ENCODE results near the gene SOX4.

SOX4 gene

DNA sequence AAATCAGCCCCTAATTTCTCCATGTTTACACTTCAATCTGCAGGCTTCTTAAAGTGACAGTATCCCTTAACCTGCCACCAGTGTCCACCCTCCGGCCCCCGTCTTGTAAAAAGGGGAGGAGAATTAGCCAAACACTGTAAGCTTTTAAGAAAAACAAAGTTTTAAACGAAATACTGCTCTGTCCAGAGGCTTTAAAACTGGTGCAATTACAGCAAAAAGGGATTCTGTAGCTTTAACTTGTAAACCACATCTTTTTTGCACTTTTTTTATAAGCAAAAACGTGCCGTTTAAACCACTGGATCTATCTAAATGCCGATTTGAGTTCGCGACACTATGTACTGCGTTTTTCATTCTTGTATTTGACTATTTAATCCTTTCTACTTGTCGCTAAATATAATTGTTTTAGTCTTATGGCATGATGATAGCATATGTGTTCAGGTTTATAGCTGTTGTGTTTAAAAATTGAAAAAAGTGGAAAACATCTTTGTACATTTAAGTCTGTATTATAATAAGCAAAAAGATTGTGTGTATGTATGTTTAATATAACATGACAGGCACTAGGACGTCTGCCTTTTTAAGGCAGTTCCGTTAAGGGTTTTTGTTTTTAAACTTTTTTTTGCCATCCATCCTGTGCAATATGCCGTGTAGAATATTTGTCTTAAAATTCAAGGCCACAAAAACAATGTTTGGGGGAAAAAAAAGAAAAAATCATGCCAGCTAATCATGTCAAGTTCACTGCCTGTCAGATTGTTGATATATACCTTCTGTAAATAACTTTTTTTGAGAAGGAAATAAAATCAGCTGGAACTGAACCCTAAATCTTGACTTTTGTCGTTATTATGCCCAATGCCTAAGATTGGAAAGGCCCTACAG lies 4.5 kb downstream of the SOX4 start:
- Mint-ChIP-seq H3K4me1 (peaks cover 16% of the 10 kb centered on the region), H3K27ac (no peak overlapping the region), H3K36me3 (peaks cover 2% of the 10 kb centered on the region), H3K27me3 (no peaks in the 10 kb centered on the region), H3K4me3 (no peak overlapping the region), H3K9me3 (no peaks in the 10 kb centered on the region)
- DNase-seq (ENCODE audit: low spot score in 2 of 2) (no peak), ATAC-seq (ENCODE audit: low read depth) (no peak)

DNA sequence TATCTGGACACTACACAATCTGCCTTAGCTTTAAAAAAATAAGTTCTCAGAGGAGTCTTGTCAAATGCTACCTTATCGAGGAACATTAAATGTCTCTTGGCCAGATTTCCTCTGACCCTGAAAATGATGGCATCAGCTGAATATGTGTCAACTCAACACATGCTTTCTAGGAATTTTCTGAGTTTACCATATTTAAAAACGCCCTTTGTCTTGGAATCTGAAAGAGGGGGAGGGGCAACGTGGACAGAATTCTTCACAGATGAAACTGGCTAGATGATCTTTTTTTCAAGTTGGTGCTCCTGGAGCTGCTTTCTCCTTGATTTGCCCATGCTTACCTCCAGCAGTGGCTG lies 5.1 kb downstream of the SOX4 start:
- Mint-ChIP-seq H3K9me3 (no peaks in the 10 kb centered on the region), H3K4me1 (peaks cover 16% of the 10 kb centered on the region), H3K27me3 (no peaks in the 10 kb centered on the region), H3K36me3 (peaks cover 2% of the 10 kb centered on the region), H3K4me3 (no peak overlapping the region), H3K27ac (no peak overlapping the region)
- DNase-seq (ENCODE audit: low spot score in 2 of 2), result no peak
- ATAC-seq (ENCODE audit: low read depth), result no peak

DNA sequence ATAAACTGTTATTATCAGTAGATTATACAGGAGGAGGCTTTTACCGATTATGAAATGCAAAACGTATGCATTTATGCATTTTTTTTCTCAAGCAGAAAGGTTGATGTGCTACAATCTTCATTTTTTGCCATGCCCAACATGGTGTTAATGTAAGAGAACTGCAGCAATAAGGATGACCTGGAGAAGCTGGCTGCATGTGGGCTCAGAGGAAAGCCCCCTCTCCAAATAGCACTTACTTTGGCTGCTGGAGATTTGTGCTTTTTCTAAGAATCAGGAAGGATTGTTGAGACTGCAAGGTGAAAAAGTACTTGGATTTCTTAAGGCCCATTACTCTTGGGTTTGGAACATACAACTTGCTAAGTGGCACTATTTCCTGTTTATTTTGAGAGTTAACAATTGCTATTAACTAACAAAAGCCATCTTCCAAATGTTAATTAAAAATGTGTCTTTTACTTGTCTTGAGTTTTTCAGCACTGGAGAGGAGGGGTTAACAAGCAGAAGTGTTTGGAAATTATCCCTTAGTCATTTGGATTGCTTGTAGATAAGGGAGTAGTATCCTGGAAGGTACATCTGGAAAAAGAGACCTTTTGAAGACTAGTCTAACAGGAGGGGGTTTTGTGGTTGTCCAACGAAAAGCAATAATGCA lies 5.6 kb downstream of the SOX4 start:
- ATAC-seq (ENCODE audit: low read depth), result no peak
- no peak overlapping the region for H3K27ac Mint-ChIP-seq

DNA sequence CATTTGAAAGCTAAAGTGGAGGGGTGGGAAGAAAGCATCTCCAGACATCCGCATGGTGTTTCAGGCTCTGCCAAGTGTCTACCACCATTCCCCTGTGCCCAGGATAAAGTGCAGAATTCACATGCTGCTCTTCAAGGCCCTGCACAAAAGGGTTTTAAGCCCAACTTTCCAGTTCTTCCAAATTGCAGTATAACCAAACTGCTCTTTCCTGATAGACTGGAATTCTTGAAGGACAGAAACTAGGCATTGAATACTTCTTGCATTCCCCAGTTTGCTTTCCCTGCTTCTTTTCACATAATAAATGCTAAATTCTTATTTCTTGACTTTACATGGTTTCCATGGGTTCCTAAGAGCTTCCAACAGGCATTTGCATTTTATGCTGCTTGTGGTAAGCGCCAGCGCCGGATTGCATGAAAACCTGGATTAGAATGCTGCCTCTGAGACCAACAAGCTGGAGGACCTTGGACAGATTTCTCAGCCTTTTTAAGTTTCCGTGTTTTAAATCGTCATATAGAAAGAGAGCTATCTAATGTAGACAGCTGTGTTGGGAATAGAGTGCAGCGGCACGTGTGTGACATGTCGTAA lies 7.9 kb downstream of the SOX4 start:
- Mint-ChIP-seq H3K4me3 (no peak overlapping the region), H3K4me1 (peaks cover 4% of the 10 kb centered on the region), H3K27me3 (no peaks in the 10 kb centered on the region), H3K36me3 (no peaks in the 10 kb centered on the region), H3K27ac (no peak overlapping the region), H3K9me3 (no peaks in the 10 kb centered on the region)
- ATAC-seq (ENCODE audit: low read depth) (no peak), DNase-seq (ENCODE audit: low spot score in 2 of 2) (no peak)

More for the DNA sequence above, 5.6 kb downstream of the SOX4 start:
- Mint-ChIP-seq H3K9me3 (no peaks in the 10 kb centered on the region), H3K4me3 (no peak overlapping the region), H3K36me3 (peaks cover 2% of the 10 kb centered on the region), H3K4me1 (peaks cover 16% of the 10 kb centered on the region), H3K27me3 (no peaks in the 10 kb centered on the region)
- no peak for DNase-seq (ENCODE audit: low spot score in 2 of 2)

DNA sequence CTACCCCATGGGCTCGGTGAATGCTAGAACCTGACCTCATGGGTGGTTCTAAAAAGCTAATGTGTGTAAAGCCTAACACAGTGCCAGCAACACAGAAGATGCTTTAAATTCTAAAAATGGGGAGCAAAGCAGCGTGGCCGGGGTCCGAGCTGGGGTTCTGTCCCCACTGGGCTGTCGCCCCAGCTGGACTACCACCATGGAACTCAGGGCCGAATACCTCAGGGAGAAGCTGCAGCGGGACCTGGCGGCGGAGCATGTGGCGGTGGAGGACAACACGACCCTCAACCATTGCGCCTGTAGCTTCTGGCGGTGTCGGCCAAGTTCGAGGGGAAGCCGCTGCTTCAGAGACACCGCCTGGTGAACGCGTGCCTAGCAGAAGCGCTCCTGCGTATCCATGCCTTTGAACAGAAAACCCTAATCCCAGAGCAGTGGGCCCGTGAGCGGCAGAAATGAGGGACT lies 8.4 kb downstream of the SOX4 start:
- no peaks in the 10 kb centered on the region for H3K27me3 Mint-ChIP-seq
- DNase-seq (ENCODE audit: low spot score in 2 of 2) (no peak), ATAC-seq (ENCODE audit: low read depth) (no peak)
- peaks cover under 1% of the 10 kb centered on the region for H3K4me1 Mint-ChIP-seq
- no peaks in the 10 kb centered on the region for H3K36me3 Mint-ChIP-seq
- H3K27ac Mint-ChIP-seq, result no peak overlapping the region
- no peak overlapping the region for H3K4me3 Mint-ChIP-seq
- H3K9me3 Mint-ChIP-seq, result no peaks in the 10 kb centered on the region

DNA sequence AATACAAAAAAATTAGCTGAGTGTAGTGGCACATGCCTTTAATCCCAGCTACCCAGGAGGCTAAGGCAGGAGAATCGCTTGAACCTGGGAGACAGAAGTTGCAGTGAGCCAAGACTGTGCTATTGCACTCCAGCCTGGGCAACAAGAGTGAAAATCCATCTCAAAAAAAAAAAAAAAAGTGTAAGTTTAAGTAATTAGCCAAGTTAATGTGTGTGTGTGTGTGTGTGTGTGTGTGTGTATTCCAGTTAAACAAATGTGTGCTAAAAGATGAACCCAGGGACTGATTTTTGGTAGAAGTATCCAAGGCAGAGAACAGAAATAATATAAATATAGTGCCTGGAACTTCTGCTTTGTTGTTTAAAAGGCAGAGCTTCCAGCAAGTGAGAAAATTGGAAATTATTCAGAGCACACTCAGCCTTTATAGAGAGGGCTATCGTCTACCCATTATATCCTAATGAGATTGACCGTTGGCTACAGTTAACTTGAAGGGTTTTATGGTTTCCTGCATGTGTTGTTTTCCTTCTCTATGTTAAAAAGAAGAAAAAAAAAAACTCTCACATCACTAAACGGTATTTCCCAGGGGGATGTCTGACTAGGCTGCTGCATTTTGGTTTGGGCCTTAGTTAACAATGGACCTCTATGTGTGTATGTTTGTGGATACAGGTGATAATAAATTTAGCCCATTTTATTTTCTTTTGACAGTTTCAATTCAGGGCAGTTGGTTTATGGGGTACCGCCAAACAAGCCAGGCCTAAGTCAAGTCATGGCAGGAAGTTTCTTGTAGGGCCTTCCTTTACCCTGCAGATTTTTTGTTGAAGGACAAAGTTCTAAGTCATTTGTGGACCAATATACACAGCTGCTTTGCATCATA lies 9.8 kb downstream of the SOX4 start:
- H3K27me3 Mint-ChIP-seq, result no peaks in the 10 kb centered on the region
- H3K9me3 Mint-ChIP-seq, result no peaks in the 10 kb centered on the region
- H3K4me1 Mint-ChIP-seq, result no peaks in the 10 kb centered on the region
- no peak for ATAC-seq (ENCODE audit: low read depth)
- no peak overlapping the region for H3K27ac Mint-ChIP-seq
- H3K36me3 Mint-ChIP-seq, result no peaks in the 10 kb centered on the region
- no peak overlapping the region for H3K4me3 Mint-ChIP-seq
- no peak for DNase-seq (ENCODE audit: low spot score in 2 of 2)

DNA sequence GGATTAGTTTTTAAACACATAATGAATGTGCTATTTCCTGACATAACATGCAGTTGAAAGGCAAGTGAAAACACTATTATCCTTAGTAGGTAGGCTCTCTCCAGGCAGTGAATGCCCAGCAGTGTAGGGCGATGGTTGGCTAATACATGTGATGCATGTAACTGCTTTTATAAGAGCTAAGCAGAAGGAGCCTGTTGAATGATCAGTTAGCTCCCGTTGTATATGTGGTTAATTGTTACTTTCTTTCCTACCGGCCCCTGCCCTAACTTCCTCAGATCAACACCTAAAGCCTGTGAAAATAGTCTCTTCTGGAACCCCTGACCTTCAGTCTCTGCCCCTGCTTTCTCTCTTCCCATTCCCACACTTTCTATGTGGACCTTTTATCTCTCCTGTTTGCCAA lies 10.5 kb downstream of the SOX4 start:
- Mint-ChIP-seq H3K36me3 (no peaks in the 10 kb centered on the region), H3K9me3 (no peaks in the 10 kb centered on the region), H3K27me3 (no peaks in the 10 kb centered on the region), H3K27ac (no peak overlapping the region), H3K4me3 (no peak overlapping the region), H3K4me1 (no peaks in the 10 kb centered on the region)
- no peak for DNase-seq (ENCODE audit: low spot score in 2 of 2)
- no peak for ATAC-seq (ENCODE audit: low read depth)

DNA sequence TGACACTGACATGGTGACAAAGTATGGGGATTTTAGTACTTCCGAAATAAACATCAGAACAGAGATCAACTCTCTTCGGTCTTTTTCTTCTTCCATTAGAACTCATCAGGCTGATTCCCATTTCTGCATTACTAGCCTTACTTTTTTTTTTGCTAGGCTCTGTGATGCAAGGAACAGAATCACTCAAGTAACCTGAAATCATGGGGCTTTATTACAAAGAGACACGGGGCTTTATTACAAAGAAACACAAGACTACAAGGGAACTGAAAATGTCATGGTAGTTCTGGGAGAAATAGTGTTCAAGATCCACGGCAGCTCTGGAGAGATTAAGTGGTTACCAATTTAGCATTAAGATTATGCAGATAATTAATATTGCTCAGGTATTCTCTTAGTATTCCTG lies 11.6 kb downstream of the SOX4 start:
- ATAC-seq (ENCODE audit: low read depth) (no peak), DNase-seq (ENCODE audit: low spot score in 2 of 2) (no peak)
- peaks cover under 1% of the 10 kb centered on the region for H3K4me1 Mint-ChIP-seq
- no peaks in the 10 kb centered on the region for H3K9me3 Mint-ChIP-seq
- H3K36me3 Mint-ChIP-seq, result no peaks in the 10 kb centered on the region
- no peak overlapping the region for H3K4me3 Mint-ChIP-seq
- no peak overlapping the region for H3K27ac Mint-ChIP-seq
- H3K27me3 Mint-ChIP-seq, result no peaks in the 10 kb centered on the region

DNA sequence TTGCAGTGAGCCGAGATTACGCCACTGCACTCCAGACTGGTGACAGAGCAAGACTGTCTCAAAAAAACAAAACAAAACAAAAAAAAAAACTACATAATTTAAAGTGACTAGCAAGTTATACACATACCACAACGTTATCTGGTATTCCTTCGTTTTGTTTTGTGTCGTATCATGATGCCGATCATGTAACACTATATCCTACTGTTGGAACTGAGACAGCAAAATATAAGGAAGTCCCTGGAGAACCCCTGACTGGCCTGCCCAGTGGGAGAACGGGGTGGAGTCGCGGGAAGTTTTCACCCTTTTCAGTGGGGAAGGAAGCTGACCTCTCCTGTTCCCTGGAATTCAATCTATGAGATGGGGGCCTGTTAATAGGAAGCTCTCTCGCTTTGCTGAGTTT lies 15.1 kb downstream of the SOX4 start:
- H3K4me3 Mint-ChIP-seq, result no peak overlapping the region
- H3K27me3 Mint-ChIP-seq, result no peaks in the 10 kb centered on the region
- DNase-seq (ENCODE audit: low spot score in 2 of 2) (no peak), ATAC-seq (ENCODE audit: low read depth) (no peak)
- no peaks in the 10 kb centered on the region for H3K9me3 Mint-ChIP-seq
- H3K4me1 Mint-ChIP-seq, result peaks cover 6% of the 10 kb centered on the region
- no peak overlapping the region for H3K27ac Mint-ChIP-seq
- no peaks in the 10 kb centered on the region for H3K36me3 Mint-ChIP-seq

DNA sequence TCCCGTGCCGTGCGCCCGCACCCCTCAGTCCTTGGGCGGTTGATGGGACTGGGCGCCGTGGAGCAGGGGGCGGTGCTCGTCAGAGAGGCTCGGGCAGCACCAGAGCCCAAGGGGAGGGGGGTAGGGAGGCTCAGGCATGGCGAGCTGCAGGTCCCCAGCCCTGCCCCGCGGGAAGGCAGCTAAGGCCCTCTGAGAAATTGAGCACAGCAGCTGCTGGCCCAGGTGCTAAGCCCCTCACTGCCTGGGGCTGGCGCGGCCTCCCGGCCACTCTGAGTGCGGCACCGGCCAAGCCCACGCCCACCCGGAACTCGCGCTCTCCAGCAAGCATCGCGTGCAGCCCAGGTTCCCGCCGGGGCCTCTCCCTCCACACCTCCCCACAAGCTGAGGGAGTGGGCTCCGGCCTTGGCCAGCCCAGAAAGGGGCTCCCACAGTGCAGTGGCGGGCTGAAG lies 16.4 kb downstream of the SOX4 start:
- no peaks in the 10 kb centered on the region for H3K9me3 Mint-ChIP-seq
- ATAC-seq (ENCODE audit: low read depth) (no peak), DNase-seq (ENCODE audit: low spot score in 2 of 2) (no peak)
- peak overlapping the region; percentile 60 for H3K27ac Mint-ChIP-seq
- peaks cover 6% of the 10 kb centered on the region for H3K4me1 Mint-ChIP-seq
- no peak overlapping the region for H3K4me3 Mint-ChIP-seq
- H3K27me3 Mint-ChIP-seq, result no peaks in the 10 kb centered on the region
- H3K36me3 Mint-ChIP-seq, result no peaks in the 10 kb centered on the region

DNA sequence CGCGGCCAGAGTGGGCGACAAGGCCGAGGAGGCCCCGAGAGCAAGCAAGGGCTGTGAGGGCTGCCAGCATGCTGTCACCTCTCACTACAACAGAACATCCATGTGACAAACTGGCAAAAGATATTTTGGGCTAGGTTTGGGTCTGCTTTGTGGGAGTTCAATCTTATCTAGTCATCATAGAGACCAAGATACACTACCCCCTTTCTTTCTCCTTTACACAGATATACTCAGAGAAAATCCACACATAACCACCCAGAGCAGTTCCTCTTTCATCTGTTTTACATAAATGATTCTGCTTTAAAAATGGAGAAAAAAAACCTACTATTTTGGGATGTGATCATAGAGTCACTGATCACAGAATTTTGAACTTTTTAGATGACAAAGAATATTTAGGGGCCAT lies 16.8 kb downstream of the SOX4 start:
- H3K36me3 Mint-ChIP-seq, result no peaks in the 10 kb centered on the region
- no peak for DNase-seq (ENCODE audit: low spot score in 2 of 2)
- no peaks in the 10 kb centered on the region for H3K9me3 Mint-ChIP-seq
- peaks cover under 1% of the 10 kb centered on the region for H3K27me3 Mint-ChIP-seq
- peaks cover 6% of the 10 kb centered on the region for H3K4me1 Mint-ChIP-seq
- ATAC-seq (ENCODE audit: low read depth), result peak; percentile 77
- H3K27ac Mint-ChIP-seq, result peak overlapping the region; percentile 60
- H3K4me3 Mint-ChIP-seq, result peak overlapping the region; percentile 11

DNA sequence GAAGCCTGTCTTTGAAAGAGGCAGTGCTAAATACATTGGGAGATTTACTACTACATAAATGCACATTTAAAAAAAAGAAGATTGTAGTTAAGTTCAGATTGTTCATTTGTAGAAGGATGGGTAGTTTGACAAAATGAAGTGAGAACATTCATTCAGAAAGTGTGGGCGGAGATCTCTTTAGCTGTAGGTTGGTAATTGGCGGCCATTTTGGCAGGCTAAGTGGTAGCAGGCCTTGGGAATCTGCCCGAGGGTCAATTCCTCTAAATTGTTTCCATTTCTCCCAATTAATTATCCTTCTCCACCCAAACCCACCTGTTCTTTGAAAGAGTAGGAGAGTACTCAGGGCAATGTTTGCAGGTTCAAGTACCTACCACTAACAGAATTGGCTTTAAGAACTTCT lies 17.9 kb downstream of the SOX4 start:
- ATAC-seq (ENCODE audit: low read depth) (no peak), DNase-seq (ENCODE audit: low spot score in 2 of 2) (no peak)
- Mint-ChIP-seq H3K4me3 (no peak overlapping the region), H3K27ac (no peak overlapping the region), H3K27me3 (peaks cover 5% of the 10 kb centered on the region), H3K4me1 (peaks cover 6% of the 10 kb centered on the region), H3K9me3 (no peaks in the 10 kb centered on the region), H3K36me3 (no peaks in the 10 kb centered on the region)

DNA sequence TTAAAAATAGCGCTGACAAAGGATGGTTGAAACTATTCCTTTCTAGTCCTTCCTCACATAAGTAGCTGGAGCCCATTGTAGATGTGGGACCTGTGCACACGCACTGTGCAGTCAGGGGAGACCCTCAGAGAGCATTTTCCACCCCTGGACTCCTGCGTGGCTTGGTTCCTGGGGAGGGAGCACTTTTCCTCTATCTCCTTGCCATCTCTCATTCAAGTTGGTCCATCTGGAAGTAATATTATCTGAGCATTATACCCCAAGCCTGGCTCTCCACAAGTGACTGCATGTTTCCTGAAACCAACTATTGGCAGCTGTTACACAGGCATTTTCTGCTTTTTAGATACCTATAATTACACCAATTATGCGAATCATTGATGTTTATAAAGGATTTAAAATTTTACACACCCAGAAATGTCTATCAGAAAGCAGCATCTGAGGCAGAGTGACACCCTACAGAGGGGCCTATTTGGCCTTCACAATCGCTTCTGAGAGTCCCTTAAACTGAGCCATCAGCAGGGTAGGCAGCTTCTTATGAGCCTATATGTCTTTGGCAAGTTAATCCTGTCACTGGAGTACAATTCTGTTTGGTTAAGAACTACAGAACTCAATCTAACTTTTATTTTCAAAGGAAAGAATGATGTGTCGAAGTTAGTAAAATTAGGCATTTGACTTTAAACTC lies 18.7 kb downstream of the SOX4 start:
- Mint-ChIP-seq H3K27ac (no peak overlapping the region), H3K9me3 (no peaks in the 10 kb centered on the region), H3K4me1 (peaks cover 6% of the 10 kb centered on the region), H3K27me3 (peaks cover 5% of the 10 kb centered on the region), H3K4me3 (no peak overlapping the region), H3K36me3 (no peaks in the 10 kb centered on the region)
- DNase-seq (ENCODE audit: low spot score in 2 of 2) (no peak), ATAC-seq (ENCODE audit: low read depth) (no peak)

Data from memory B cell (primary cell).